GM18505 (cell line): ENCODE data around the gene HIP1.
"Not testable (repeated sequence)": the region's sequence is repeated elsewhere in the genome, so short reads cannot be mapped to it uniquely, and the experiment has no call there.

Experiments used
- ATAC-seq: cut with Tn5 transposase; IDR thresholded peaks from one replicate; pipeline ENCODE4 v1.9.1; 2021; ENCODE audit not compliant: unreplicated experiment
- POLR2A ChIP-seq: IDR thresholded peaks from 4 replicates; pipeline ENCODE4 v1.6.1; 2011; ENCODE audit warnings: borderline replicate concordance; ENCODE audit not compliant: insufficient read depth, insufficient read length; ENCODE audit errors: extremely low read depth

HIP1 gene

DNA sequence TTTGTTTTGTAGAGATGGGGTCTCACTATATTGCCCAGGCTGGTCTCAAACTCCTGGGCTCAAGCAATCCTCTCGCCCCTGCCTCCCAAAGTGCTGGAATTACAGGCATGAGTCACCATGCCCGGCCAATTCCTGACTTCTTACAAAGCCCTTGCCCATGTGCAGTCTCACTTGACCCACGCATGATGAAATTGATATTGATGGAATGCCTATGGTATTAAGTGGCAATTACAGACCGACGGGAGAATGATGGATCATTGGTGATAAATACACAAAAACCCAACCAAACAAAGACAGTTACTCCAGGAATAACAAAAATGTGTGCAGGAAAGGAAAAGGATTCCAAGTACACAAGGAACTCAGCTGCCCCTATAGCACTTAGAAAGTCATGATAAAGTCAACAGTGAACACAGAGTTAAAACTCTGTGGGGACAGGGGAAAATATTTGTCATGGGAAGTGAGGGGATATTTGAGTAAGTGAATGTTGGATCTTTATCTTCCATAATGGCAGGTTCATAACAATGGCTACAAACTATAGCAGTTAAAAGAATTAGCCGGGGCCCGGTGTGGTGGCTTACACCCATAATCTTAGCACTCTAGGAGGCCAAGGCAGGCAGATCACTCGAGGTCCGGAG lies 21.6 kb downstream of the HIP1 start:
- TF ChIP-seq POLR2A, result no peak
- no peak for ATAC-seq

DNA sequence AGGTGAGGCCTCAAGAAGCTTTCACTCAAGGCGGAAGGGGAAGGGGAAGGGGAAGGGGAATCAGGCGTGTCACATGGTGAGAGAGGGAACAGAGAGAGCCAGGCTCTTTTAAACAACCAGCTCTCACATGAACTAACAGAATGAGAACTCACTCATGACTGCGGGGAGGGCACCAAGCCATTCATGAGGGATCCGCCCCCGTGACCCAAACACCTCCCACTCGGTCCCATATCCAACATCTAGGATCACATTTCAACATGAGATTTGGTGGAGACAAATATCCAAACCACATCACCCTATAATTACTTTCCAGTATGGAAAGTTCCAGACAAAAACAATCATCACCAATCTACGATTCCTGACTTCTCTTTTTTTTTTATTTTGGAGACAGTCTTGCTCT lies 22.9 kb downstream of the HIP1 start:
- ATAC-seq, result no peak
- TF ChIP-seq POLR2A, result no peak

DNA sequence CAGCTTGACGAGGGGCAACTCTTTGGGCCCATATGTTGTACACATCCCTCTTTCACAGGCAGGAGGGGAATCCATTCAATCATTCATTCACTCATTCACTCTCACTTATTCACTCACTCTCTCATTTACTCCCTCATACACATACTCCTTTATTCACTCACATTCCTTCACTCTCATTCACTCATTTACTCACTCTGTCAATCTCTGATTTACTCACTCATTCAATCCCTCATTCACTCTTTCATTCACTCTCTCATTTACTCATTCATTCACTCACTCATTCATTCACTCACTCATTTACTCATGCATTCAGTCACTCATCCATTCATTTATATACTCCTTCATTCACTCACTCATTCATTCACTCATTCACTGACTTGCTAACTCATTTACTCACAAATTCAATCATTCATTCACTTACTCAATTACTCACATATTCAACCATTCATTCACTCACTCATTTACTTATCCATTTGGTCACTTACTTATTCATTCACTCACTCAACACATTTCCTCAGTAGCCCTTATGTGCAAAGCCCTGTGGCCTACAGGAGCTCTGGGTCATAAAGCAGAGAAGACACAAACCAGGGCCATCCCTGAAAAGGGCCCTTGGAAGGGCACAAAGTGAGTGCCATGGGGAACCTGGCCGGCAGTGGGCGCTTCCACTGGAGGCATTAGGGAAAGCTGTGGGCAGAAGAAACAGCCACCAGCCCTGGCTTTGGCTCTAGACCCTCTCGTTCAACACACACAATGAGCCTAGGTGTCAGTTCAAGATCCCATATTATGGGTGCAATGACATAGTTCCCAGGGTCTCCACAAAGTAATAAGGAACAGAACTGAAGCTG lies 26.0 kb downstream of the HIP1 start:
- ATAC-seq, result no peak
- TF ChIP-seq POLR2A, result no peak

DNA sequence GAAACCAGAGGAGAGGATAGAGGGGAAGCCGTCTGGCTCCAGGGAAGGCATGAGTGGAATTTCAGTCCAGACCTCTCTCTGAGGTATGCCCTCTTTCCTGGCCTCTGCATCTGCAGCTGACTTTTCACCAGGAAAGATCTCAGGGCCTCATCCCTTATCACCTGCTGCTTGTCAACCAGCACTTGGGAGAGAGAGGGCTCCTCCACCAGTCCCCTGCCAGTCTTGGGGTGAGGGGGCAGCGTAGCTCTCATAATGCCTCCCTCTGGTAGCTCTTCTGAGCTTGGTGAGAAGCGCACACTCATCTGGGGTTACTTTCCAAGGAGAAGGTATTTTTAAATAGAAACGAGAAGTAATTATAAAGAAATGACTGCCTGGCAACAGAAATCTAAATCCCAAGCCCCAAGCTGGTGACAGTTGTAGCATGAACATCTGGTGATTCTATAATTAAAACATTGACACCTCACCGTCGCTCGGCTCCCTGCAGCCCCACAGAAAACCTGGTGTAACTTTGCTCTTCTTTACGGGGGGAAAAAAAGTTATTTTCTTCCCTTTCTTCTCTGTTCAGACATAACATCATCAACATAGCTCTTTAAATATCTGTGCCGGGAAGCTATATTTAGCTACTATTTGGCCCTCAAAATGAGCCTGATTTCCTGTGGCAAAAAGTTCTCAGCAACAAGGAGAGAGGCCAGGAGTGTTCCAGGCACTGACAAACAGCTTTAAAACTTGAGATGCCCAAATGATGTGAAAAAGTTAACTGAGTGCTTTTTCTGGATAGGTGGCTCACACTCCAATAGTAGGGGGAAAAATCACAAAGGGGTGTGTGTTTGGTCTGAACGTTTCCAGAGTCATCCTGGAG lies 26.9 kb downstream of the HIP1 start:
- no peak for TF ChIP-seq POLR2A

DNA sequence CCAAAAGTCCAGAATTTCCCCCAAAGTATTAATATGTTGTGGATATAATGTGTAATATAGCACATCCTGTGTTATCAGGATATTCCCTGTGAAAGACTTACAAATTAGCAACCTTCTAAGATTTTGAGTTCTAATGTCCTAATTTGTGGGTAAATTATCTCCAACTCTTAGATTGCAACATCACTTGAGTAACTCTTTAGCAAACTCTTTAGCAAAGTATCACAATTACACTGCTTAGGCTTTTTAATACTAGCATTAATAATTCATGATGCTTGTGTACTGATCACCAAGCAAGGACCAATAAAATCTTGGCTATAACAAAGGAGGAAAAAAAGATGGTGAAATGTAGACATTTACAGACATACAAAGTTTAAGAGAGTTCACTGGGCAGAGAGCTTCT lies 27.7 kb downstream of the HIP1 start:
- no peak for TF ChIP-seq POLR2A
- ATAC-seq, result no peak

More for the DNA sequence above, 26.9 kb downstream of the HIP1 start:
- ATAC-seq, result no peak

DNA sequence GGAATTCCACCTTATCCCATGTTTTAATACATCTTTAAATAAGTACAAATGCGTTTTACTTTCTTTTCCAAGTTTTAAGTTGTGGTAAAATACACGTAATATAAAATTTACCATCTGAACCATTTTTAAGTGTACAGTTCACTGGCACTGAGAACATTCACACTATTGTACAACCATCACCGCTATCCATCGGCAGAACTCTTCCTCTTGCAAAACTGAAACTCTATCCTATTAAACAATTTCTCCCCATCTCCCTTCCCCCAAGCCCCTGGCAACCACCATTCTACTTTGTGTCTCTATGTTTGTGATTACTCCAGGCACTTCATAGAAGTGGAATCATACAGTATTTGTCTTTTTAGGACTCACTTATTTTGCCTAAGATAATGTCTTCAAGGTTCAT lies 33.8 kb downstream of the HIP1 start:
- TF ChIP-seq POLR2A, result no peak
- no peak for ATAC-seq

DNA sequence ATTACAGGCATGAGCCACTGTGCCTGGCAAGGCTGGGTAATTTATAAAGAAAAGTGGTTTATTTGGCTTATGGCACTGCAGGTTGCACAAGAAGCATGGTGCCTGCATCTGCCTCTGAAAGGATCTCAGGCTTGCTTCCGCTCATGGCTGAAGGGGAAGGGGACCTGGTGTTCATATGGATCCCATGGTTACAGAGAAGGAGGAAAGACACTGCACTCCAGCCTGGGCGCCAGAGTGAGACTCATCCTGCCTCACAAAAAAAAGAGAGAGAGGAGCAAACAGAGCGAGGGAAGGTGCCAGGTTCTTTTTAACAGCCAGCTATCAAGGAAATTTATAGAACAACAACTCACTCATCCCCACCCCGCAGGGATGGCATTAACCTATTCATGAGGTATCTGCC lies 36.2 kb downstream of the HIP1 start:
- no peak for TF ChIP-seq POLR2A
- ATAC-seq, result no peak

DNA sequence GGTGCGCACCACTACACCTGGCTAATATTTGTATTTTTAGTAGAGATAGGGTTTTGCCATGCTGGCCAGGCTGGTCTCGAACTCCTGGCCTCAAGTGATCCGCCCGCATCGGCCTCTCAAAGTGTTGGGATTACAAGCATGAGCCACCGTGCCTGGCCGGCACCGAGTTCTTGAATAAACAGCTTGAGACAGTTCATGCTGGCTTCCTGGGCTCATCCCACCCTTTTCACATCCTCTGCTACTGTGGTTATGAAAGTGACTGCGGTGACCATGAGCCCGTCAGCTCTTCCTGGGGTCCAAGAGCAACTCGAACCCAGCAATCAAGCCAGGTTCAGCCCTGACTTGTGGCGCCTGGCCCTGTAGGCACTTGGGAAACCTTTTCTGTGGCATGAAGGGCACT lies 38.7 kb downstream of the HIP1 start:
- ATAC-seq, result no peak
- no peak for TF ChIP-seq POLR2A

DNA sequence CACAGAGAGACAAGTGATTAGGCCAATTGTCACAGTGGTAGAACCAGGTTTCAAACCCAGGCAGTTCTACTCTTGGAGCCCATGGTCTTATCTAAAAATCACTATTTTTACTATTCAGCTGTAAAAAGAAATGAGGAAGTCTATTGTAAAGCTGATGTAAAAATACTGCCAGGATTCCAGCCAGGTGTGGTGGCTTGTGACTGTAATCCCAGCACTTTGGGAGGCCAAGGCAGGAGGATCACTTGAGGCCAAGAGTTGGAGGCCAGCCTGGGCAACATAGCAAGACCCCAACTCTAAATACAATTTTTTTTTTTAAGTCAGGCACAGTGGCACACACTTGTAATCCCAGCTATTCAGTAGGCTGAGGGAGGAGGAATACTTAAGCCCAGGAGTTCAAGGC lies 40.4 kb downstream of the HIP1 start:
- ATAC-seq, result no peak
- TF ChIP-seq POLR2A, result no peak

DNA sequence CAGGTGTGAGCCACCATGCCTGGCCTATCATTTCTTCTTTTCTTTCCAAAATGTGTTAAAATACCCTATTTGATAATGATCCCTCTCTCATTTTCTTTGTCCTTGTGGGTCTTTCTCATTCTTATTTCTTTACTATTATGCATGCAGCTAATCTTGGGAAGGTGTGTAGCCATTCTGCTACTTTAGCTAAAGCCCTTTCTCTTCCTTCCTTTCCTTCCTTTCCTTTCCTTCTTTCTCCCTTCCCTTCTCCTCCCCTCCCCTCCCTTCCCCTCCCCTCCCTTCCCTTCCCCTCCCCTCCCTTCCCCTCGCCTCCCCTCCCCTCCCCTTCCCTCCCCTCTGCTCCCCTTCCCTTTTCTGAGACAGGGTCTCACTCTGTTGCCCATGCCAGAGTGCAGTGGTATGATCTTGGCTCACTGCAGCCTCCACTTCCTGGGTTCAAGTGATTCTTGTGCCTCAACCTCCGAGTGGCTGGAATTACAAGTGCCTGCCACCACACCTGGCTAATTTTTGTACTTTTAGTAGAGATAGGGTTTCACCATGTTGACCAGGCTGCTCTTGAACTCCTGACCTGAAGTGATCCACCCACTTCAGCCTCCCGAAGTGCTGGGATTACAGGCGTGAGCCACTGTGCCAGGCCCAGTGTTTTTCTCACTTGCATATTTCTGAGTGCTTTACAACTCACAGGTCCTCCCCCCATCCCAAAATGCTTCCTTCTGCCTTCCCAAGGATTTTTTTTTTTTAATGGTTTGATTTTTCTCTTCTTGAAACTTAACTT lies 42.3 kb downstream of the HIP1 start:
- TF ChIP-seq POLR2A, result no peak
- ATAC-seq, result no peak

DNA sequence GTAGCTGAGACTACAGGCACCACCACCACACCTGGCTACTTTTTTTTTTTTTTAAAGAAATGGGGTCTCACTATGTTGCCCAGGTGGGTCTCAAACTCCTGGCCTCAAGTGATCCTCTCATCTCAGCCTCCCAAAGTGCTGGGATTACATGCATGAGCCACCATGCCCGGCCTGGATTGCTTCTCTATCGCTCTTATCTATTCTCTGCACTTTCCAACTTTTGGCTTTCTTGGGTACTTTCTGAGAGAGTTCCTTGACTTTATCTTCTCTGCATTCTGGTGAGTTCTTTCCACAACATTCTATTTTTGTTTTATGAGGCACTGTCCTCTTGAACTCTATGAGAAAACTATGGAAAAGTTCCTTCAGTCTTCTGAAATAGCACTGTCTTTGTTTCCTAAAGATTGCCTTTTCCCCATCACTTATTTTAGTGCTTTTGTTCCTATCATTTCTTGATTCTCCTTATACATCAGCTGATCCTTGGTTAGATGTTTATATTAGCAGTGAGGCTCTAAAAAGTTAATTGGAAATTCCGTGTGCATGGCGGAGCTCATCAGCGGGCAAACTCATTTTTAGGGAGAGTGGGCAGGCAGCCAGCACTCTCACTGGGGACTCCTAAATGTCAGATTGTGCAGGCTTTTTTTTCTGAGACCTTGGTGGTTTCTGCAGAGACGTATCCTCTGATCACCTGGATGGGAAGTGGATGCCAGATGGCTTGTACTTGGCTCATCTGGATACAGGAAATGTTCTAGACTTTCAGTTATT lies 43.9 kb downstream of the HIP1 start:
- no peak for ATAC-seq
- TF ChIP-seq POLR2A, result no peak

DNA sequence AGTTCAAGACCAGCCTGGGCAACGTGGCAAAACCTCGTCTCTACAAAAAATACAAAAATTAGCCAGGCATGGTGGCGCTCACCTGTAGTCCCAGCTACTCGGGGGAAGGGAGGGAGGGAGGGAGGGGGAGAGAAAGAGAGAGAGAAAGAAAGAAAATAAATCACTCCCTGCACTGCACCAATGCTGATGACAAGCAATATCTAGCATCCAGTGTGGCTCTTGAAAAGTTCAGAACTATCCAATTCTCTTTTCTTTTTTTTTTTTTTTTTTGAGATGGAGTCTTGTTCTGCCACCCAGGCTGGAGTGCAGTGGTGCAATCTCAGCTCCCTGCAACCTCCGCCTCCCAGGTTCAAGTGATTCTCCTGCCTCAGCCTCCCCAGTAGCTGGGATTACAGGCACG lies 45.1 kb downstream of the HIP1 start:
- not testable (repeated sequence) for ATAC-seq
